SKM-1 treated with dmso at 0.1 percent for 144 hours (cell line): ENCODE data around the gene SLC6A19.

Experiments used
- DNase-seq: peaks from one replicate; lab custom pipeline; 2025; ENCODE audit not compliant: unreplicated experiment; lab: John Stamatoyannopoulos, UW

SLC6A19 gene

DNA sequence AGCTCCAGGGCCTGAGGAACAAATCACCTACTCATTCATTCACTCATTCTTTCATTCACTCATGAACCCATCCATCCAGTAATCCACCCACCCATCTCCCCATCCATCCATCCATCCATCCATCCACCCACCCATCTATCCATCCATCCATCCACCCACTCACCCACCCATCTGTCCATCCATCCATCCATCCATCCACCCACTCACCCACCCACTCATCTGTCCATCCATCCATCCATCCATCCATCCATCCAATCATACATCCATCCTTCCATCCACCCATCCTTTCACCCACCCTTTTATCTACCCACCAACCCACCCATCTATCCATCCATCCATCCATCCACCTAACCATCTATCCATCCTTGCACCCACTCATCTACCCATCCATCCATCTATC, 35.5 kb upstream of the SLC6A19 start:
- DNase-seq = no peak

DNA sequence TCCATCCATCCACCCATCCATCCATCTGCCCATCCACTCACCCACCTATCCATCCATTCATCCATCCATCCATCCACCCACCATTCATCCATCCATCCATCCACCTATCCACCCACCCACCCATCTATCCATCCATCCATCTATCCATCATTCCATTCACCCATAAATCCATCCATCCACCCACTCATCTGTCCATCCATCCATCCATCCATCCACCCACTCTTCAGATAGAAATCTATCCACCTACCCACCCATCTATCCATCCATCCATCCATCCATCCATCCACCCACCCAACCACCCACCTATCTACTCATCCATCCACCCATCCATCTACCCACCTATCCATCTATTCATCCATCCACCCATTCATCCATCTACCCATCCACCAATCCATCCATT, 35.0 kb upstream of the SLC6A19 start:
- no peak for DNase-seq

DNA sequence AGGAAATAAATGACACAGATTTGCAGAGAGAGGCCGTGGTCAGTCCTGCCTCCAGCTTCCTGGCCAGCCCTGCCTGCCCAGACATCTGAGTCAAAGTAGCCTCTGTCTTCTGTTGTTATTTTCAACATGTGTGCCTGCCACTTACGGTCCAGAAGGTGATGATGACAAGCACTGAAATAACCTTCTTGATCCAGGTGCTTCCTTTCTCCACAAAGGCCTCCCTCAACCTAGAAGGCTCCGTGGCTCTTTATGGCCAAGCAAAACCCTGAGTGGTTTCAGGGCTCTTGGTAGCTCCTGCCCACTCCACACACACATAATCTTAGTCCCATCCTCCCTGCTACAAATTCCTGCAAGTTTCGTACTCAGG, 34.1 kb upstream of the SLC6A19 start:
- DNase-seq = no peak

DNA sequence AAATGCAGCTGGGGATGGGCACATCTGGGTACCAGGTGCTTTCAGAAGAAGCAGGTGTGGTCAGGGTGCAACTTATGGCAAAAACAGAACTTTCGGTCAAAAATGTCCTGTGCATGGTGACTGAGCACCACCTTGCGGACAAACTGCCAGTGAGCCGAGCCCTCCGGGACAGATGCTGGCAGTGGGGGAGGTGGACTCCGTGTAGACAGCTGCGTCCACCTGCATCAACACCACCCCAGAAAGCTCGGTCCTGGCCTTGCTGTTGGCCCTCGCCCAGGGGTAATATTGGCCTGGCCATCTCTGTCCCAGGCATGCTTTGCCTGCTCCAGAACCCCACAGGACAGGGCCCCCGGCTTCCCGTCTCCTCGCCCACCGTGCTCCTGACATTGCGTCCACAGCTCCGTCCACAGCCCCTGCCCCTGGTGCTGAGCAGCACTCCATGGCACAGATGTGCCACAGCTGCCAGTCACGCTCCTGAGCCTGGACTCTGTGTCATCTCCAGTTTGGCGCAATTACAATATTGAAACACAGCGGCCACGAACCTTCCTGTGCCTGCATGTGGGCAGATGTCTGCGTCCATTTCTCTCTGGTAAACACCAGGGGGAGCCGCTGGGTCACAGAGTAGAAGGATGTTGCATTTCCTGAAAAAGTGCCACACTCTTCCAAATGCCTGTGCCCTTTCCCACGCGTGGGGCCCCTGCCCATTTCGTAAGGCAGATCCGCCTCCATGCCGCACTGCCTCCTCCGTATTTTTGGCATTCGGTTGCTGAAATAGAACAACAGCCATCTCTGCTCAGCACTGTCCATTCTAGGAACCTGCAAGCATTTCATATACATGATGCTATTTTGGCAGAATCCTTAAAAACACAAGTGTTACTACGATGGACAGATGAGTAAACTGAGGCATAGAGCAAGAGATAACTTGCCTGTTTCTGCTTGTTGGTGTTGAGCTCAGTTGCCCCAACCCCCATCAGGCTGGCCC, 33.4 kb upstream of the SLC6A19 start:
- DNase-seq = peak; percentile 71

DNA sequence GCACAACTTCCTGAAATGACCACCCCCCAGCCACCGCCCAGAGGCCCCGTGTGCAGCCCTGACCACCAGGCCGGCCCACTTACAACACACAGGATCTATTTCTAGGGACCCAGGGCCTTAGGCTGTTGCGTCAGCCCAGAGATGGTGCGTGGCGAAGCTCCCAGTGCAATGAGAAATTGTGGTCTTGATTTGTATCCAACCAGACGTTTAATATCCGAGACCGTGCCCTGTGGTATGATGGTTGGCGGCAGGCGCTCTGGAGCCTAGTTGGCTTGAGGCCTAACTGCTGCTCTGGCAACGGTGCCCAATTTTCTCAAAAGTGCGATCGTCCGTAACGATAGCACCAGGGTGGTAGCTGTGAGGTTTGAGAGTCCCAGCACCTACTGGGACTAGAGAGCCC, 32.6 kb upstream of the SLC6A19 start:
- no peak for DNase-seq

DNA sequence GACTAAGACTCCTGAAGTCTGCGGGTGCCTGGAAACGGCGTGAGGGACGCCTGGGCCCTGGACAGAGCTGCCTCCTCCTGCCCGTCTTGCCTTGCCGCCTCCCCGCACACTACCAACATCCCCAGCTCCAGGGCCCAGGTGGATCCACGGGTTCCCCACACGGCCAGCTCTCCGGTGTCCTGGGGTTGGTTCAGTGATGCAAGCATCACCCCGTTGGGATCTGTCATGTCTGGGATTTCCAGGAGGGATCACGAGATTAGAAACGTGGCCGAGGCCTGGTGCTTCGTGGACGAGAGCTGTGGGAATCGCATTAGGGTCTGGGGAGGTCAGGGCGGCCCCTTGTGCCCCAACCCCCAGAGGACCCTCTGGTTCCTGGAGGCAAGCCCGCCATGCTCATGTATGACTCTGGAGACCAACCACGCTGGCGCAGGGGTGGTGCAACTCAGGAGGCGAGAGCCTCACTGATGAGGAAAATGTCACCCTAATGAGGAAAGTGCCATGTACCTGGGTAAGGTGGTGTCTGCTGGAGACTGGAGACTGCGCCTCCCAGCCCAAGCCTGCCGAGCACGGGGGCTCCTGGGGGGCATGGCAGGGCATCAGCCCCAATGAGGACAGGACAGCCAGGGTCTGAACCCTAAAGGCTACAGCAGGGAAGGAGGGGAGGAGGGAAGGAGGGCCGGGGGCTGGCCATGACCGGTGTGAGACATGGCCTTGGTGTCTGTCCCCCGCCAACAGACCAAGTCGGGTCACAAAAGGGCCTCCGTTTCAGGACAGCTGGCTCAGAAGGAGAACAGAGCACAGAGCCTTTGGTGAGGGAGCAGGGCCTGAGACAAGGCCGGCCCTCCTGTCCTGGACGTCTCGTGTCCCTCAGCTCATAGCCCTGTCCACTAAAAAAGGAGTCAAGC, 31.9 kb upstream of the SLC6A19 start:
- DNase-seq = no peak

DNA sequence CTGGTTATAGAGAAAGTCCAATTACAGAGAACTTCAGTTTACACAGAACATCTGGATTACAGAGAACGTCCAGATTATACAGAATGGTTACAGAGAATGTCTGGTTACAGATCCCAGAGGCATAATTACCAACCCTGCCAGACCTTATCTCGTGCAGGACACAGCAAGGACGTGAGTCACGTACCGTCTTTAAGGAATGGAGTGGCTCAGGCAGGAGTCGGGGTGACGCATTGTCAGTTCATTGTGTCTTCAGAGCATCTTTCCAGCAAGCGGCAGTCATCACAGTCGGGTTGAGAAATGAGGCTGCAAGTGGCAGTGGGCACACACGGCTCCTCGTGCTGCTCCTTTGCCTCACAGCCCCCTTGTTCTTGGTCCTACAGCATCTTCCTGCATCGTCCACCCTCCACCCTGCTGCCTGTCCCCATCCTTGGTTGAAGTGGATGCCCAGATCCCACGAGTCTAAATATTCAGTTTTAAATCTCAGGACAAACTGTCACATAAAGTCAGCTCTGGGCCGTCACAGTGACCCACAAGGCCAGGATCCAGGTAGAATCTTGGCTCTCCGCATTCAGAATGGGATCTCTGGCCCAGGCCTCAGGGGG, 30.0 kb upstream of the SLC6A19 start:
- DNase-seq = no peak

DNA sequence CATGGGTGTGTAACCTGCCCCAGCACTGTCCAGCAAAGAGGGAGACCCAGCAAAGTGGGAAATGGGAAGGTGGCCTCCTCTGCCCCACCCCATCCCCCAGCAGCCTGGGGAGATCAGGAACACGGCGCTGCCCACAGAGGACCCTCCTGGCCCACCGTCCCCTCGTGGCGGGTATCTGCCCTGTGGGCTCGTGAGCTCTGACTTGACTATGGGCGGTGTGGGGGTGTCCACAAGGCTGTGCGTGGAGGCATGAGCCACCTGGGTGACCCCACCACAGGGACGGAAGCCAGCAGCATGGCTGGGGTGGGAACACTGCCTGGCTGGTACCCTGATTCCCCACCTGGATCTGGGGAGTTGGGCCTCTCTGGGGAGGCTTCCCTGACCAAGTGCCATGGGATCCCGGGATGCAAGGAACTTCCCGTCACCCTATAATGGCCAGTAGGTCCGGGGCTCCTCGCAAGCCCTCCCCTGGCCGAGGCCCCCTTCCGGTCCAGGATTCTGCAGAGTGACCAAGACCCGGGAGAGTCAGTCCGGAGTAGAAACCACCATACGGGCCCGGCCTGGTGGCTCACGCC, 29.3 kb upstream of the SLC6A19 start:
- DNase-seq = no peak

DNA sequence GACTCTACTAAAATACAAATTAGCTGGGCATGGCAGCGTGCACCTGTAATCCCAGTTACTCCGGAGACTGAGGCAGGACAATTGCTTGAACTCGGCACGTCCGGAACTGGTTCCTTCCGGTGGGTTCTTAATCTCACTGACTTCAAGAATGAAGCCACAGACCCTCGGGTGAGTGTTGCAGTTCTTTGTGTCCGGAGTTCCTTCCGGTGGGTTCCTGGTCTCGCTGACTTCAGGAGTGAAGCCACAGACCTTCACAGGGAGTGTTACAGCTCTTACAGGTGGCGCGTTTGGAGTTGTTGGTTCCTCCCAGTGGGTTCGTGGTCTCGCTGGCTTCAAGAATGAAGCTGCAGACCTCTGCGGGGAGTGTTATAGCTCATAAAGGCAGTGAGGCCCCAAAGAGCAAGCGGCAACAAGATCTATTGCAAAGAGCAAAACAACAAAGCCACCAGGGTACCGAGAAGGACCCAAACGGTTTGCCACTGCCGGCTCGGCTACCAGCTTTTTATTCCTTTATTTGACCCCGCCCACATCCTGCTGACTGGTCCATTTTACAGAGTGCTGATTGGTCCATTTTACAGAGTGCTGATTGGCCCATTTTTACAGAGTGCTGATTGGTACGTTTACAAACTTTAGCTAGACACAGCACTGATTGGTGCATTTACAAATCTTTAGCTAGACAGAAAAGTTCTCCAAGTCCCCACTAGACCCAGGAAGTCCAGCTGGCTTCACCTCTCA, 28.6 kb upstream of the SLC6A19 start:
- no peak for DNase-seq

DNA sequence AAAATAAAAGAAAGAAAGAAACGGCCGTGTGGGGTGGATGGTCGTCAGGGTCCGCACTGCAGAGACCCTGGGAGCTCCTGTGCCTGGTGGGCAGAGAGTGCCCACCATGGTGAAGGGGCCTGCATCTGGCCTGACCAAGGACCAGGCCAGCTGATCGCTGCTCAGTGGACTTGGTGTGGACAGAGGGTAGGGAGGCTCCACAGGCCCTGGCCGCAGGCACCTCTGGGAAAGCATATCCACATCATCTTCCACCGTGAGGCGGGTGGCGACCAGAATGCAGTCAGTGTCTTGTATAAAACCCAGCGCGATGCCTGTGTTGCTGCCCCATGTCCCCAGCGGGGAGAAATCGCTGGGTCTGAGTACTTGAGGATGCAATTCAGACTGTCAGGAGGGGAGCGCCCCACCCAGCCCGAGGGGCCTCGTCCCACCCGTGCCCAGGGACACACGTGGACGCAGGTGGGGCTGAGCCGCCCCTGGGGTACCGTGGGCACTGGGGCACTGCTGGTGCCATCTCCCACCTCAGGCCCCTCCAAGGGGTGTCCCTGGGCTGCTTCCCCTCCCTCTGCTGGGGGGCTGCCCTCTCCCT, 27.8 kb upstream of the SLC6A19 start:
- no peak for DNase-seq

DNA sequence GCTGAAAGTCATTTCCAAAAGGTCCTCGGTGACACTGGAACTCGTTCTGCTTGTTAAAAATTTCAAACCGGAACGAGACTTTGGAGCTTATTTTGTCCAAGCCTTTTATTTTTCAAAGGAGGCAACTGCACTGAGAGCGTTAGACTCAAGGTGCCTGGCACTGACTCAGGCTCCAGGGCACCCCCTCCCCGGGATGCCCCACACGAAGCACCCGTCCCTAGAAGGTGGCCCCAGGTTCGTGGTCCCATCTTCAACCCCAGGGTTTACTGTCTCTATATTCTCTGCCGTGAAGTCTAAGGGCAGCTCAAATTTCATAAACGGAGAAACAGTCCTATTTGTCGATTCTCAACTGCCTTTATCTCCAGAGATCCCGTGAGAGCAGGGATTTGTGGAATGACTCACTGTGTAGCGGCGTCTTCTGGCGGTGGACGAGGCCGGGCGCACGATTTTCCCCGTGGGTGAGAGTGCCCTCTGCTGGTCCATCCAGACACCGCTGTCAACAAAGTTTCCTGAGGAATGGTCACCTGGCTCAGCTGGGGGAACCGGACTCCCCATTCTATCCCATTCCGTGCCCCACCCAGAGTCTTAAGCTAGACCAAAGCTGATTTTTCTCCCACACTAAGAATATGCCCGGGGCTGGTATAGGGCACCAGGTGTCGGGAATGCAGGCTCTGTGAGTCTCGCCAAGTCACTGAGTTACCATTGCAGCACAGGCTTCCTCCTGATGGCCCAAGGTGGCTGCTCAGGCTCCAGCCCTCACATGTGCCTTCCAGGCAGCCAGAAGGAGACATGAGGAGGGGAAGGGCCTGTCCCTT, 27.1 kb upstream of the SLC6A19 start:
- peak; percentile 8 for DNase-seq

DNA sequence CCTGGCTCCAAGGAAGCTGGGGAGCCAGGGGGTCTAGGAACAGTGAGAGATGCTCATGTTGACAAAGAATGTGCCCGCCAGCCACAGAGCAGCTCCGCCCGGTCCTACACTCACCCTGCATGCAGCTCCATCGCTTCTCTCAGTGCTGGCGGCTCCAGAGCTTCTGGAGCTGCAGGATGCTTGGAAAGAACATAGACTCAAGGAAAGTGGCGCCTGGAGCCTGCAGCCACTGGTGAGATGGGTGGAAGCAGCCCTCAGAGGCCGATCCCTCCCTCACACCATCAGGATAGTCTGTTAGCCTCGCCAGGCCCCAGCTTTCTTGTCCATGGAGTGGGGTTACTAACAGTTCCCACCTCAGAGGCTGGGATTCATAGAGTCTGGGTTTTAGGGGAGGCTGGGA, 26.4 kb upstream of the SLC6A19 start:
- DNase-seq = no peak

DNA sequence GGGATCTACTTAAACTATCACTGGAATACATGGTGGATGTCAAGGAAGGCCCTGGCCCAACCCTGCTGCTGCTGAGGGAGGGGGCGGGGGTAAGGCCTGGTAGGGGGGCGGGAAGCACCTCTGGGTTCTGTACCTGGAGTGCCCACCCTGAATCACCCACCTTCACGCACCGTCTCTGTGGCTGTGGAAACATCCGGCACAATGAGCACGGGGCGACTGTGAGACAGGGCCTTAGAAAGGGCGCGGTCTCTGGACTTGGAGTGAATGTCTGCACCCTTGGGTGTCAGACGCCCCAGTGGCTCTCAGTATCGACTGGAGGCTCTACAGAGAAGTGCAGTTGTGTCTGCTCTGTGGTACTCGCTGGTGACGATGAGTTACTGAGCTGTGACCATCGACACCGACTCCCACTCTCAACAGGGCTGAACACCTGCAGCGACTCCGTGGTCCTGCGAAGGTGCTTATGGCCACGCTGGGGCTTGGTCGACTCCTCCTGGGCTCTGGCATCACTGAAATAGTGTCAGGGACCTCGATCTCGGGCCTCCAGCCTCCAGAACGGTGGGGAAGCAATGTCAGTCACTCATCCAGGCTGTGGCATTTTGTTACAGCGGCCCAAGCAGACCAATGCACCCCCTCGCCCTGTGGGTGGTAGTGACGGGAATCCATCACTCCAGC, 25.5 kb upstream of the SLC6A19 start:
- no peak for DNase-seq

DNA sequence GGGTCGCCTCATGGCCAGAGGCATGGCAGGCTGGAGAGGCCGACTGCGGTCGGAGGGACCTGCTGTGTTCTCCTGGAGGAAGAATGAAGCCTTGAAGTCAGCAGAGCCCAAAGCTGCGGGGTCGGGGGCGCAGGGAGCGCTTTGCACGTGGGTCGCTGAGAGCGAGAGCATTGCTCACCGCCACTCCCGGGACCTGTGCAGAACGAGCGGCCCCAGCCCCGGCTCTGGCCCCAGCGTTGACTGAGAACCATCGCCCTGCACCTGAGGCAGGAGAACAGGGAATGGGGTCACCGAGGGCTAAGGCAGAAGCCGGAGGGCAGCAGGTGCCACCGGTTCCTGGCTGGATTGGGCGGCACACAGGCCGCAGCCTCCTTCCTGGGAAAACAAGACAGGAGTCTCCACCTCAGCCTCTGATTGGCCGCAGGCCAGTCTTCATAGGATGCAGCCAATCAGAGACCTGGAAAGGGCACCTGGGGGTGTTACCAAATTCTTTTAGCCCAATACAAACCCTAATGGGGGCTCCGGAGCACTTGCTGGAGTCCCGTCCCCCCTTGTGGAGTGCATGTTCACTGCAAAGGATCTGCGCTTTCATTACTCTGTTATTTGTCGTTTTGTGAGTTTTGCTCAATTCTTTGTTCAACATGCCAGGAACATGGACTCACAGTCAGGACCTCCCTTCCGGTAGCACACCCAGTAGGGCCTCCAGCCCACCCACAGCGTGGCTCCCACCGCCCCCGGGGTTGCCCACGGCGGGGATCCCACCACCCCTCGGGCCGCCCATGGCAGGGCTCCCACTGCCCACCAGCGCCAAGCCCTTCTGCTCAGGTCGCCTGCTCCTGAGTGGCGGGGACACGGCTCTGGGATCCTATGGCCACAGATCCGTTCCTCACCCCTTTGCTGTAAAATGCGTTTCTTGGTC, 24.7 kb upstream of the SLC6A19 start:
- no peak for DNase-seq

DNA sequence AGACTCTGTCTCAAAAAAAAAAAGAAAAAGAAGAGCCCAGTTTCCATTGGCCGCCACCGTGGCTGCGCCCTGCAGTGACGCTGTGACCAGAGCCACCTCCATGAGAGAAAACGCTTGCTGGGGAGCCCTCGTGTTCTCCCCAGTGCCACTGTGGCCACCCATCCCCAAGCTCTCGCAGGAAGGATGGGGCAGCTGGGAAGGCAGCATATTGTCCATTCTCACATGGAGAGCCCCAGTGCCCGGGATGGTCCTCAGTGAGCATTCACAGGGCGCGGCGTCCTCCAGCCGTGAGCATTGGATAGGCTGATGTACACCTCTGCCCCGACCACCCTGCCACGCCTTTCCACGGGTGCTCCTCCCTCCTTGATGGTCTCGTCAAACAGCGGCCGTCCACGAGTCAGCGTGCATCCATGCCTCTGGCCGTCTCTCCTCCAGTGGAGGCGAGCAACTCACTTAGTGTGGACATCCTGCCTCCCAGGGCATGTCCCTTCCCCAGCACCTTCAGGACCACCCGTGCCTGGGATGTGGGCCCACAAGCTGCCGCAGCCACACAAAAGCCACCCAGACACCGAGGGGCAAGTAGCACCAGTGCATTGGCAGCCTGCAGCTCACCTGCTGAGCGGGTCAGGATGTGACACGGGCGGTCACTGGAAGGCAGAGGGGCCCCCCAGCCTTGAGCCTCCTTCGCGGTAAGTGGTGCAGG, 23.4 kb upstream of the SLC6A19 start:
- DNase-seq = no peak

DNA sequence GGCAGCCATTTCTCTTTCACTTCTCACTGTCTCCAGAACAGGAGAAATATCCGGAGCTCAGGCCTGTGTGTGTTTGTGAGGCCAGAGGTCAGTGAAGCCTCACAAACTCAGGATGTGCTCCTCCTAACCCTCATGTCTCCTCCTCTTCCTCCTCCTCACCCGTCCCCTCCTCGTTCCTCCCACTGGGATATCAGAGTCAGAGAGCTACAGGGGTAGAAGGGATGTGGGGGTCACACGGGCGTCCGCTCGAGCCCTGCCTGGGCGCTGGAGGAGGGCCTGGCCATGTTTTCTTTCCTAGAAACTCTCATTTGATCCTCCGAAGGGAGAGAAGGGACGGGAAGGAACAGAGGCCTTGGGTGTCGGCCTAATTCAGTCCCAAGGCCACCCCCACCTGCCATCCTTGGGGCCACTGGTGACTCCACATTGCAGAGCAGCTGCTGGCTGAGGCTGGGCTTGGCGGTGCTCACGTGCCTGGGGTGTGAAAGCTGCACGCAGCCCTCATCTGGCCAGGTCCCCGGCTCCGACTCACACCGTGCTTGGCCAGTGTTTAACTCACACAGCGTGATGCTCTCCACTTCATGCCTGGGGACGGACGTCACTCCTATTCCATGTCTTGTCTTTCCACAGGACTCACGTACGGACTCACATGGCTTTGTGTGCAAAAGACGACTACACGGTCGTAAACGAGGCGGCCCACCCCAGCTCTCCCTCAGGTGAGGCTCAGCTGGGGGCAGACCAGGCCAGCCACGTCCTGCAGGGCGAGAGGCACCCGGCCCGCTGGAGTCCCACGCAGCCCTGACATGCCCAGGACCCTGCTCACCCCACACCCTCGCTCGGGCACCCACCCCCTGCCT, 22.6 kb upstream of the SLC6A19 start:
- DNase-seq = no peak
